NCI-H748 (cell line): ENCODE measurements around the gene MRPL28.

Experiments used
- DNase-seq: peaks from one replicate; lab custom pipeline; 2025; ENCODE audit not compliant: unreplicated experiment; lab: John Stamatoyannopoulos, UW

Gene MRPL28

GRCh38 chr16:317583-317982 is 52.8 kb downstream of the MRPL28 start:
- no peak for DNase-seq
